K562 (cell line): Measurements from ENCODE around the gene AGAP1. TPM values are rescaled to one million over a fixed set of nuclear protein-coding genes. Genes with fewer than 3 reads are reported as not detected.

Source experiments
- MLLT1 ChIP-seq, 2 experiments: fragments of 450-650 bp; IDR thresholded peaks; 2 replicates each; pipeline ENCODE4 v1.6.1; 2016
- PPARD ChIP-seq: fragments of 250-450 bp; sonication (Bioruptor Pico); IDR thresholded peaks from 2 replicates; pipeline ENCODE4 v1.8.0; 2022; ENCODE audit warnings: inconsistent platforms, mild to moderate bottlenecking, moderate library complexity
- RBBP5 ChIP-seq: fragments of 200-600 bp; sonication (generic); IDR thresholded peaks from 2 replicates; pipeline ENCODE4 v1.6.1; 2012; ENCODE audit warnings: borderline replicate concordance, mild to moderate bottlenecking, low read length, control low read depth, inconsistent platforms; ENCODE audit not compliant: insufficient read depth, poor library complexity, severe bottlenecking
- SRSF9 ChIP-seq: fragments of 200-400 bp; formaldehyde crosslinking; IDR thresholded peaks from 2 replicates; pipeline ENCODE4 v1.6.1; 2017; ENCODE audit warnings: low read depth, low read length, borderline replicate concordance
- ZBED1 ChIP-seq: IDR thresholded peaks from 2 replicates; pipeline ENCODE4 v1.6.1; 2014
- polyA plus RNA-seq, 8 experiments: library from polyadenylated mRNA; depleted of rRNA in 4 of 8; stranded (reverse) in 5 of 8; unstranded in 3 of 8; fragments of >200 nt; fragmentation: Nextera tagmentation in 2 of 8; fragmentation: Illumina TruSeq in 1 of 8; extraction: Ambion mirVana in 2 of 8; extraction: Trizol in 1 of 8; gene quantifications; 2 replicates each; pipeline versions ENCODE4 v1.2.1 to v1.2.3, GENCODE V29; 2011 to 2014; ENCODE audit warnings: inconsistent platforms in 1 of 8, missing spikeins in 1 of 8
- total RNA-seq, 7 experiments: library from RNA; depleted of rRNA in 6 of 7; stranded (reverse); fragments of >200 nt in 6 of 7; fragmentation: Illumina TruSeq in 2 of 7; extraction: Trizol in 2 of 7; gene quantifications; 2 replicates each; pipeline versions ENCODE4 v1.2.1 to v1.2.3, GENCODE V29; 2011 to 2021; ENCODE audit warnings: low replicate concordance in 1 of 7
- TF ChIP-seq, protein P1 (sequence below): fragments of 450-650 bp; IDR thresholded peaks from 2 replicates; pipeline ENCODE4 v1.6.1; 2016; ENCODE audit warnings: low read depth
- TF ChIP-seq, protein P2 (sequence below): fragments of 450-650 bp; IDR thresholded peaks from 2 replicates; pipeline ENCODE4 v1.6.1; 2016; ENCODE audit warnings: mild to moderate bottlenecking, moderate library complexity

AGAP1 gene
- total and polyA plus RNA-seq, 9 of the 15 experiments (the other 6 are each of a cell fraction or from before 2014, with no cell fraction given) = 1.3 to 24.0 (median 10.6) TPM

GRCh38 chr2:235485362-235485761 is 8.5 kb upstream of the AGAP1 start (continued):
- TF ChIP-seq, protein P1, sequence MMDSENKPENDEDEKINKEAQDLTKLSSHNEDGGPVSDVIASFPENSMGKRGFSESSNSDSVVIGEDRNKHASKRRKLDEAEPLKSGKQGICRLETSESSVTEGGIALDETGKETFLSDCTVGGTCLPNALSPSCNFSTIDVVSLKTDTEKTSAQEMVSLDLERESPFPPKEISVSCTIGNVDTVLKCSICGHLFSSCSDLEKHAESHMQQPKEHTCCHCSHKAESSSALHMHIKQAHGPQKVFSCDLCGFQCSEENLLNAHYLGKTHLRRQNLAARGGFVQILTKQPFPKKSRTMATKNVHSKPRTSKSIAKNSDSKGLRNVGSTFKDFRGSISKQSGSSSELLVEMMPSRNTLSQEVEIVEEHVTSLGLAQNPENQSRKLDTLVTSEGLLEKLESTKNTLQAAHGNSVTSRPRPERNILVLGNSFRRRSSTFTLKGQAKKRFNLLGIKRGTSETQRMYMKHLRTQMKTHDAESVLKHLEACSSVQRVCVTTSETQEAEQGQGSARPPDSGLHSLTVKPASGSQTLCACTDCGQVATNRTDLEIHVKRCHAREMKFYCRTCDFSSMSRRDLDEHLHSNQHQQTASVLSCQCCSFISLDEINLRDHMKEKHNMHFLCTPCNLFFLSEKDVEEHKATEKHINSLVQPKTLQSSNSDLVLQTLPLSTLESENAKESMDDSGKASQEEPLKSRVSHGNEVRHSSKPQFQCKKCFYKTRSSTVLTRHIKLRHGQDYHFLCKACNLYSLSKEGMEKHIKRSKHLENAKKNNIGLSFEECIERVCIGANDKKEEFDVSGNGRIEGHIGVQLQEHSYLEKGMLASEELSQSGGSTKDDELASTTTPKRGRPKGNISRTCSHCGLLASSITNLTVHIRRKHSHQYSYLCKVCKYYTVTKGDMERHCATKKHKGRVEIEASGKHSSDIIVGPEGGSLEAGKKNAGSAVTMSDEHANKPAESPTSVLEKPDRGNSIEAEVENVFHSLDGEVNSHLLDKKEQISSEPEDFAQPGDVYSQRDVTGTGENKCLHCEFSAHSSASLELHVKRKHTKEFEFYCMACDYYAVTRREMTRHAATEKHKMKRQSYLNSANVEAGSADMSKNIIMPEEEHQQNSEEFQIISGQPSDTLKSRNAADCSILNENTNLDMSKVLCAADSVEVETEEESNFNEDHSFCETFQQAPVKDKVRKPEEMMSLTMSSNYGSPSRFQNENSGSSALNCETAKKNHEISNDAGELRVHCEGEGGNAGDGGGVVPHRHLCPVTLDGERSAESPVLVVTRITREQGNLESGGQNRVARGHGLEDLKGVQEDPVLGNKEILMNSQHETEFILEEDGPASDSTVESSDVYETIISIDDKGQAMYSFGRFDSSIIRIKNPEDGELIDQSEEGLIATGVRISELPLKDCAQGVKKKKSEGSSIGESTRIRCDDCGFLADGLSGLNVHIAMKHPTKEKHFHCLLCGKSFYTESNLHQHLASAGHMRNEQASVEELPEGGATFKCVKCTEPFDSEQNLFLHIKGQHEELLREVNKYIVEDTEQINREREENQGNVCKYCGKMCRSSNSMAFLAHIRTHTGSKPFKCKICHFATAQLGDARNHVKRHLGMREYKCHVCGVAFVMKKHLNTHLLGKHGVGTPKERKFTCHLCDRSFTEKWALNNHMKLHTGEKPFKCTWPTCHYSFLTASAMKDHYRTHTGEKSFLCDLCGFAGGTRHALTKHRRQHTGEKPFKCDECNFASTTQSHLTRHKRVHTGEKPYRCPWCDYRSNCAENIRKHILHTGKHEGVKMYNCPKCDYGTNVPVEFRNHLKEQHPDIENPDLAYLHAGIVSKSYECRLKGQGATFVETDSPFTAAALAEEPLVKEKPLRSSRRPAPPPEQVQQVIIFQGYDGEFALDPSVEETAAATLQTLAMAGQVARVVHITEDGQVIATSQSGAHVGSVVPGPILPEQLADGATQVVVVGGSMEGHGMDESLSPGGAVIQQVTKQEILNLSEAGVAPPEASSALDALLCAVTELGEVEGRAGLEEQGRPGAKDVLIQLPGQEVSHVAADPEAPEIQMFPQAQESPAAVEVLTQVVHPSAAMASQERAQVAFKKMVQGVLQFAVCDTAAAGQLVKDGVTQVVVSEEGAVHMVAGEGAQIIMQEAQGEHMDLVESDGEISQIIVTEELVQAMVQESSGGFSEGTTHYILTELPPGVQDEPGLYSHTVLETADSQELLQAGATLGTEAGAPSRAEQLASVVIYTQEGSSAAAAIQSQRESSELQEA = no peak
- TF ChIP-seq RBBP5 (no peak), ZBED1 (no peak), PPARD (no peak), SRSF9 (no peak), MLLT1 (IDR thresholded peaks at IDR 0.05) (no peak)
- TF ChIP-seq, protein P2, sequence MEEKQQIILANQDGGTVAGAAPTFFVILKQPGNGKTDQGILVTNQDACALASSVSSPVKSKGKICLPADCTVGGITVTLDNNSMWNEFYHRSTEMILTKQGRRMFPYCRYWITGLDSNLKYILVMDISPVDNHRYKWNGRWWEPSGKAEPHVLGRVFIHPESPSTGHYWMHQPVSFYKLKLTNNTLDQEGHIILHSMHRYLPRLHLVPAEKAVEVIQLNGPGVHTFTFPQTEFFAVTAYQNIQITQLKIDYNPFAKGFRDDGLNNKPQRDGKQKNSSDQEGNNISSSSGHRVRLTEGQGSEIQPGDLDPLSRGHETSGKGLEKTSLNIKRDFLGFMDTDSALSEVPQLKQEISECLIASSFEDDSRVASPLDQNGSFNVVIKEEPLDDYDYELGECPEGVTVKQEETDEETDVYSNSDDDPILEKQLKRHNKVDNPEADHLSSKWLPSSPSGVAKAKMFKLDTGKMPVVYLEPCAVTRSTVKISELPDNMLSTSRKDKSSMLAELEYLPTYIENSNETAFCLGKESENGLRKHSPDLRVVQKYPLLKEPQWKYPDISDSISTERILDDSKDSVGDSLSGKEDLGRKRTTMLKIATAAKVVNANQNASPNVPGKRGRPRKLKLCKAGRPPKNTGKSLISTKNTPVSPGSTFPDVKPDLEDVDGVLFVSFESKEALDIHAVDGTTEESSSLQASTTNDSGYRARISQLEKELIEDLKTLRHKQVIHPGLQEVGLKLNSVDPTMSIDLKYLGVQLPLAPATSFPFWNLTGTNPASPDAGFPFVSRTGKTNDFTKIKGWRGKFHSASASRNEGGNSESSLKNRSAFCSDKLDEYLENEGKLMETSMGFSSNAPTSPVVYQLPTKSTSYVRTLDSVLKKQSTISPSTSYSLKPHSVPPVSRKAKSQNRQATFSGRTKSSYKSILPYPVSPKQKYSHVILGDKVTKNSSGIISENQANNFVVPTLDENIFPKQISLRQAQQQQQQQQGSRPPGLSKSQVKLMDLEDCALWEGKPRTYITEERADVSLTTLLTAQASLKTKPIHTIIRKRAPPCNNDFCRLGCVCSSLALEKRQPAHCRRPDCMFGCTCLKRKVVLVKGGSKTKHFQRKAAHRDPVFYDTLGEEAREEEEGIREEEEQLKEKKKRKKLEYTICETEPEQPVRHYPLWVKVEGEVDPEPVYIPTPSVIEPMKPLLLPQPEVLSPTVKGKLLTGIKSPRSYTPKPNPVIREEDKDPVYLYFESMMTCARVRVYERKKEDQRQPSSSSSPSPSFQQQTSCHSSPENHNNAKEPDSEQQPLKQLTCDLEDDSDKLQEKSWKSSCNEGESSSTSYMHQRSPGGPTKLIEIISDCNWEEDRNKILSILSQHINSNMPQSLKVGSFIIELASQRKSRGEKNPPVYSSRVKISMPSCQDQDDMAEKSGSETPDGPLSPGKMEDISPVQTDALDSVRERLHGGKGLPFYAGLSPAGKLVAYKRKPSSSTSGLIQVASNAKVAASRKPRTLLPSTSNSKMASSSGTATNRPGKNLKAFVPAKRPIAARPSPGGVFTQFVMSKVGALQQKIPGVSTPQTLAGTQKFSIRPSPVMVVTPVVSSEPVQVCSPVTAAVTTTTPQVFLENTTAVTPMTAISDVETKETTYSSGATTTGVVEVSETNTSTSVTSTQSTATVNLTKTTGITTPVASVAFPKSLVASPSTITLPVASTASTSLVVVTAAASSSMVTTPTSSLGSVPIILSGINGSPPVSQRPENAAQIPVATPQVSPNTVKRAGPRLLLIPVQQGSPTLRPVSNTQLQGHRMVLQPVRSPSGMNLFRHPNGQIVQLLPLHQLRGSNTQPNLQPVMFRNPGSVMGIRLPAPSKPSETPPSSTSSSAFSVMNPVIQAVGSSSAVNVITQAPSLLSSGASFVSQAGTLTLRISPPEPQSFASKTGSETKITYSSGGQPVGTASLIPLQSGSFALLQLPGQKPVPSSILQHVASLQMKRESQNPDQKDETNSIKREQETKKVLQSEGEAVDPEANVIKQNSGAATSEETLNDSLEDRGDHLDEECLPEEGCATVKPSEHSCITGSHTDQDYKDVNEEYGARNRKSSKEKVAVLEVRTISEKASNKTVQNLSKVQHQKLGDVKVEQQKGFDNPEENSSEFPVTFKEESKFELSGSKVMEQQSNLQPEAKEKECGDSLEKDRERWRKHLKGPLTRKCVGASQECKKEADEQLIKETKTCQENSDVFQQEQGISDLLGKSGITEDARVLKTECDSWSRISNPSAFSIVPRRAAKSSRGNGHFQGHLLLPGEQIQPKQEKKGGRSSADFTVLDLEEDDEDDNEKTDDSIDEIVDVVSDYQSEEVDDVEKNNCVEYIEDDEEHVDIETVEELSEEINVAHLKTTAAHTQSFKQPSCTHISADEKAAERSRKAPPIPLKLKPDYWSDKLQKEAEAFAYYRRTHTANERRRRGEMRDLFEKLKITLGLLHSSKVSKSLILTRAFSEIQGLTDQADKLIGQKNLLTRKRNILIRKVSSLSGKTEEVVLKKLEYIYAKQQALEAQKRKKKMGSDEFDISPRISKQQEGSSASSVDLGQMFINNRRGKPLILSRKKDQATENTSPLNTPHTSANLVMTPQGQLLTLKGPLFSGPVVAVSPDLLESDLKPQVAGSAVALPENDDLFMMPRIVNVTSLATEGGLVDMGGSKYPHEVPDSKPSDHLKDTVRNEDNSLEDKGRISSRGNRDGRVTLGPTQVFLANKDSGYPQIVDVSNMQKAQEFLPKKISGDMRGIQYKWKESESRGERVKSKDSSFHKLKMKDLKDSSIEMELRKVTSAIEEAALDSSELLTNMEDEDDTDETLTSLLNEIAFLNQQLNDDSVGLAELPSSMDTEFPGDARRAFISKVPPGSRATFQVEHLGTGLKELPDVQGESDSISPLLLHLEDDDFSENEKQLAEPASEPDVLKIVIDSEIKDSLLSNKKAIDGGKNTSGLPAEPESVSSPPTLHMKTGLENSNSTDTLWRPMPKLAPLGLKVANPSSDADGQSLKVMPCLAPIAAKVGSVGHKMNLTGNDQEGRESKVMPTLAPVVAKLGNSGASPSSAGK = peak; percentile 22; the same call in 1 of the 2 replicates
